Measurements from ENCODE around the gene BCL2.
"Not testable (repeated sequence)": the region's sequence is repeated elsewhere in the genome, so short reads cannot be mapped to it uniquely, and the experiment has no call there.

The BCL2 gene

GRCh38 chr18:63198098-63198760 lies 121.3 kb downstream of the BCL2 start:
- DNase-seq: no peak

DNA sequence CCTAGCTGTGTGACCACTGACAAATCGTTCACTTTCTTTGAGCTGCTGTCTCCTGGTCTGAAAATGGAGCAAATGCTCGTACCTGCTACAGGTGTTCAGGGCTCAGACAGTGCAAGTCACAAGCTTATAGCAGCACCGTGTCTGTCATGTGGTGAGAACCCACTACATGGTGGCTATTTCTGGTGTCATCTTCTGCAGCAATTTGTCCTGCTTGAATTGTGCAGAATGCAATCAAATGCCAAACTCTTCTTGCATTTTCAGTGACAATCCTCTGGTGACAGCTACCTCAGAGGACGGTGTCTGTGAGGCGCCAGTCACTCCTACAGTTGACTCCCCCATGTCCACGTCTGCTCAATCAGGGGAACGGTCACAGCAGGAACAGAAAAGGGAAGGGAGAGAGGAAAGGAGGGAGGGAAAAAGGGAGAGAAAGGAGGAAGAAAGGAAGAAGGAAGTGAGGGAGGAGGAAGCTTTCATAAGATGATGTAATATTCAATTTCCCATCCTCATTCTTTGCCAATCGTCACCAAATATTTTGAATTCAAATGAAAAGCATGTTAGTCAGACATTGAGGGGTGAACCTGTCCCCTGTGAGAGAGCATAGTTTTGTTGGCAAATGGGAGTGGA lies 122.2 kb downstream of the BCL2 start:
- DNase-seq: no peak

- DNase-seq: no peak
Measured at GRCh38 chr18:63195326-63196159, 124.0 kb downstream of the BCL2 start.

DNA sequence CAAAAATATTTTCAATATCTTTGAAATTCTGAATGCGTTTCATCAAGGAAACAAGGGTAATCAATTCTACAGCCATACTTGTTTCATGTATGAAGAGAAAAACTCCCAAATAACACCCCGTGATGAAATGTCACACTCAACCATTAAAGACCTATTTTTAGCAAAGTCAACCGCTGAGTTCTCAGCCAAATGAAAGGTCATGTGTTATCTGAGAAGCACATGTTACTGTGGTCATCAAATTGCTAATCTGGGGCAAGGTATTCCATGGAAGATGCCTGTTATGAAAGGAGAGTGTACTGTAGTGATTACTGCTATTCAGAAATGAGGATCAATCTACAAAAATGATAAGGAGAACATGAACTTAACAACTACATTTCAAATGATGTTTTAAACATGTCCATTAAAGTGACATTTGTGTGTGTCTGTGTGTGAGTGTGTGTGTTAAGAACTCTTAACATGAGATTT lies 126.7 kb downstream of the BCL2 start:
- DNase-seq: no peak

DNA sequence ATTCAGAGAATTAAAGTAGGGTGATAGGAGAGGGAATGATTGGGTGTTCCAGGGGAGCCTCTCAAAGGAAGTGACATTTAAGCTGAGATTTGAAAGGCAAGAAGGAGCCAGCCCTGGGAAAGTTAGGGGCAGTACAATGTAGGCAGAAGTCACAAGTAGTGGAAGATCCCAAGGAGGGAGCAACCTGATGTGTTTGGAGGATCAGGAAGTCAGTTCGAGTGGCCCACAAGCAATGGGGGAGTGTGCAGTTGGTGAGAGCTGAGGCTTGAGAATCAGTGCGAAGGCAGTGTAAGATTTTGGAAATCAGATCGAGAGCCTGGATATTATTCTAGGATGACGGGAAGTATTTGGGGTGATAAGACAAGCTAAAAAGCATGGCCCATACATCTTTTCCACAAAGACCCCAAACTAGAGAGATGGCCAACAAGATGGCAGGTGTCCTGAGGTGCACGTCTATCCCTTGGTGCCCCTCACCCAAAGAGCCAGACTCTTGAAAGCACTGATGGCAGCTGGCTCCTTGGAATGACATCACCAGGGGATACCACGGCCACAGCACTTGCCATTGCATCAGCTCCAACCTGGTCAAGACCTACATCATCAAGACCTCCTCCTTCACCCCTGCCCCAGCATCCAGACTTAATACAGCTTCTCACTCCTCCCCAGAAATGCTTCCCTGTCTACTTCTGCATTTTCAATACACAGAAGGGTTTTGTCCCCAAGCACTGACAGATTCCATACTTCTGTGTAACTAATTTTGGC lies 127.3 kb downstream of the BCL2 start:
- no peak for DNase-seq

DNA sequence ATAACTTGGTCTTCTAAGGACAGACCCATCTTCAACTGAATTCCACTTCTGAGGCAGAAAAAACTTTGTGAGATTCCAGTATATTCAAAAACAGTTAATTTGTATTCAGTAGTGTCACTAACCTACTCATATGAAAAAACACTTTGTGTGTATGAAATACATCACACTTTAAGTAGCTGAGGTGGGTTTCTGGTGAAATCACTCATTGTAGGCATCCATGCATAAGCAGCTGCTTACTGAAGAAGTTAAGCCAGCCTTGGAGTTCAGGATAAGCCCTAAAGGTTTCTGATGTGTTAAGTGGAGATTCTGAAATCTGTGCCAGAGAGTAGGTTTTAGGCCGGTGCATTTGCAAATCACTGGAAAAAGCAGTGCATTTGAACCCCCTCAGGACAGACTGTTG lies 128.2 kb downstream of the BCL2 start:
- DNase-seq: no peak

DNA sequence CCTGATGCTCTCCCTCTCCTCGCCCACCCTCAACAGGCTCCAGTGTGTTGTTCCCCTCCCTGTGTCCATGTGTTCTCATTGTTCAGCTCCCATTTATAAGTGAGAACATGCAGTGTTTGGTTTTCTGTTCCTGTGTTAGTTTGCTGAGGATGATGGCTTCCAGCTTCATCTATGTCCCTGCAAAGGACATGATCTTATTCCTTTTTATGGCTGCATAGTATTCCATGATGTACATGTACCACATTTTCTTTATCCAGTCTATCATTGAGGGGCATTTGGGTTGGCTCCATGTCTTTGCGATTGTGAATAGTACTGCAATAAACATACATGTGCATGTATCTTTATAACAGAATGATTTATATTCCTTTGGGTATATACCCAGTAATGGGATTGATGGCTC lies 128.7 kb downstream of the BCL2 start:
- not testable (repeated sequence) for DNase-seq

DNA sequence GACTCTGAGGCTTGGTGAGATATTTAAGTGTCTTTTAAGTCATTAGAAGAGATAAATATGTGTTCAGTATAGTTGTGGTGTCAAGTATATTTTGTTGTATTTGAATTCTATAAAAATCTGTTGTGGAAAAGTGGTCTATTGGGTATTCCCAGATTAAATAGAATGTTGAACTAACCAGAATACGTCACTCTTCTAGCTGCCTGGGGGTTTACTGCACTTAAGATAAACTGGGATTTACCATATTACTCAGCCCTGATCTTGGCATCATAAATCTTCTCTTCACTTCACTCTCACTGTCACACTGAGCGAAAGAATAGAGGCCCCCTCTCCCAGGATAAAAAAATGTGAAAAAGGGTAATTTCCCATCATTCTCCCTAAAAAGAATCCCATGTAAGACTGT lies 129.8 kb downstream of the BCL2 start:
- no peak for DNase-seq

DNA sequence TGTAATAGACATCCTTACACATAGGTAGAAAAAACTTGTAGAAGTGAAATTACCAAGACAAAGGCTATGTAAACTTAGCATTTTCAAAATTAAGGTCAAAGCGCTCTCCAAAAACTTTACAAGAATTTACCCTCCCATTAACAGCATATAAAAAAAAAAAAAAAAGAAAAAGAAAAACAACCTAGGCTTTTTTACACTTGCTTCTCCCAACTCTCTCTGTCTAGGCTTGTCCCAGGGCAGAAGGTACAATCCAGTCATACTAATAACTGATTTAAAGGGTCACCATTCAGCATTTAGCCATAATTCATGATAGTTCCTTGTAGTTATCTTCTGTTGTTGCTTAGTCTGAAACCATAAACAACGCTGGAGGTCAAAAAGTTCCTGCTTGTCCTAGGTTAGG lies 130.5 kb downstream of the BCL2 start:
- DNase-seq: no peak

GRCh38 chr18:63187791-63188460 lies 131.6 kb downstream of the BCL2 start:
- DNase-seq: no peak

- DNase-seq: no peak
Measured at GRCh38 chr18:63187223-63187574, 132.4 kb downstream of the BCL2 start.

DNA sequence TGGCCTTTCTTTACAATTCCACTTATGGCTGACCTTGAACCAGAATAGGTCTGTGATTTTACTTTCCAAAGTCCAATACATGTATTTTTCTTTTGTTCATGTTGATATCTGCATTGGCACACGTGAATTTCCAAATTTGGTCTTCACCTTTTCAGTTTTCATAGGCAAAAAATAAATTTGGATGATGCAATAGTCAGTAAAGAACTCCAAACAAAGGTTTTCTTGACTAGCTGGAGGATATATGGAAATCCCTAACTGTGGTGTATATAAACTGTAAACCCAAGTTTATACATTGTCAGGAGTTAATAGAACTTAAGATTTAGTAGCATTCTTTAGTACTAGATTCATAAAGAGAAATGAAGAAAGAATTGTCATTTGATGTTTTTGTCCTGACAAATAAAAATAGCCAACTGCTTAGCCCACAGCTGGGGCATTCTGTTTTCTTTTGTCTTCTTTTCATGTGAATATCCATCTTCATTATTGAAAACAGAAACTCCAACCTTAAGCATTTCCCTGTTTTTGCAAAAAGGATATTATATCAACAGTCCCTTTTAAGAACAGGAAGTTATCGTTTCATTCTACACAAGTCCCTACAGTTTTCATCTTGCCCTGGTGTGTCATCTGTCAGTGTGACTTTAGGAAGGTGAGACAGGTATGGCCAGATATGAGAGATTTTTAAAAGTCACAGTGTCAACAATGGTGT lies 132.9 kb downstream of the BCL2 start:
- no peak for DNase-seq

DNA sequence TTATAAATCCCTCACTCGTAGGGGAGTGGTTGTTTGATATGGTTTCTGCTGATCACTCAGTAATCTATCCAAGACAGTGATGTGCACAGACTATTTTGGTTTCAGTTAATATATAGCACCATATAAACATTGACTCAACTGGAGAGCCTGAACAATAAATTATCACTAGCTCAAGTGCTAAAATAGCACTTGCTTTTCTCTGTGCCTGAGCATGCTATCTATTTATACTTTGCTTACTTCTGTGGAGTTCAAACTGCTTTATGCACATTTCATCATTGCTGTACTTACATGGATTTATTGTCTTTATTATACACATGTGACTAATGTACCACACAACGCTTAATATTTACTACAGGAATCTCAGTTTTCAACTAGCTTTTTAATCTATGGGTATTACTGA lies 133.6 kb downstream of the BCL2 start:
- no peak for DNase-seq

GRCh38 chr18:63183952-63184770 lies 135.4 kb downstream of the BCL2 start:
- DNase-seq: no peak

GRCh38 chr18:63183378-63183777 lies 136.2 kb downstream of the BCL2 start:
- no peak for DNase-seq

- DNase-seq: no peak
Measured at GRCh38 chr18:63182861-63183260, 136.7 kb downstream of the BCL2 start.

- no peak for DNase-seq
Measured at GRCh38 chr18:63182310-63182772, 137.2 kb downstream of the BCL2 start.

- no peak for DNase-seq
Measured at GRCh38 chr18:63181706-63182309, 137.8 kb downstream of the BCL2 start.

DNA sequence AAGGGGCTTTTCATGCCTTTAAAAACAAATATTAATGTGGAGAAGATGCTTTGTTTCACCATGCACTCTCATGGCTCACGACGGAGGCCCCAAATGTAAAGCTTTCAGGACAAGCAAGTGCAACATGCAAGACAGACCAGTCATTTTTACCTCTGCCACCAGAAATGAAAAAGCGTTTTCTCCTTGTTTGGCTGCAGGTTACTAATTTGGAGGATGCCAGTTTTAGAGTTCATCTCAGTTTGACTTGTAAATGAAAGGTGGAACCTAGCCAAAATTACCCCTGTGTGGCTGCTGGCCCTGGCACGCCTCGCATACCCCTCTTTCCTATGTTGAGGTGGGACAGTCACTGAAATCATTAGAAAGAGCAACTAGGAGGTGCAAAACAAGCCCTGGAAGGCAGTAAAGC lies 138.6 kb downstream of the BCL2 start:
- no peak for DNase-seq

DNA sequence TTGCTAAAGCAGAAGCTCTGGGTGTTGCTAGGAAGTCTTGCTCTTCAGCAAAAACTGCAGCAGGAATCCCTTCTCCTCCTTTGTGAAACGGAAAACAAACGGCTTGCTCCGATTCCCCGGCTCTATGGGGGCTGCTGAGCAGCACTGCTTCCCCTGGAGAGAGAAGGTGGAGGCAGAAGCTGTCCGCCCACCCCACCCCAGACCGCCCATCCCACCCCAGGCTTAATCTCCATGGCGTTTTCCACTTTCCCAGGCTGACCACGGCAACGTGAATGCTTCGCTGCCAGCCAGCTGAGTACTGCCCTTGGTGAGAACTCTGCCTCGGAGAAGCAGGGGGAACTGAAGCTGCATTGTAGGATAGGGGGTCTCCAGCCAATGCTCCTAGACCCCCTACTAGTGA lies 139.2 kb downstream of the BCL2 start:
- DNase-seq: no peak

- no peak for DNase-seq
Measured at GRCh38 chr18:63179422-63179821, 140.1 kb downstream of the BCL2 start.
